GM12873 (cell line): Measurements from ENCODE around the gene PHKA2.

Experiments
- TF ChIP-seq, protein P1 (sequence below): IDR thresholded peaks from 2 replicates; pipeline ENCODE4 v1.5.1; 2012; ENCODE audit warnings: low read depth, mild to moderate bottlenecking, moderate library complexity, low read length, control low read depth; ENCODE audit not compliant: insufficient read depth; ENCODE audit errors: missing control alignments

The PHKA2 gene

DNA sequence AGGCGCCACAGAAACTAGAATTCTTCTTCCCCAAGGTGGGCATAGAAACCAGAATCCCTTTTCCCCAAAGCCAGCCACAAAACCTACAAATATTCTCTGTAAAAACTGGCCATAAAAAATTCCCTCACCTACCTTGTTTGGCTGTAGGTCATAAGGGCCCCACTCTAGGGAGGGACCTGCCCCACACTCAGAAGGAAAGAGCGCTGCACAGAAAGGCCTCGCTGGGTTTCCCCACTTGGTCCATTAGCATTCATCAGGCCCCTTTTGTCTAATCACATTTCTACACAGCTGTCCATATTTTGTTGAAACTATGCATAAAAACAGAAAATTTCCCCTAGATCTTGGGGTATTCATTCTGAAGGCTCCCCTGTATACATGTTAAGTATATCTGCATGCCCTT lies 54.1 kb downstream of the PHKA2 start:
- TF ChIP-seq, protein P1, sequence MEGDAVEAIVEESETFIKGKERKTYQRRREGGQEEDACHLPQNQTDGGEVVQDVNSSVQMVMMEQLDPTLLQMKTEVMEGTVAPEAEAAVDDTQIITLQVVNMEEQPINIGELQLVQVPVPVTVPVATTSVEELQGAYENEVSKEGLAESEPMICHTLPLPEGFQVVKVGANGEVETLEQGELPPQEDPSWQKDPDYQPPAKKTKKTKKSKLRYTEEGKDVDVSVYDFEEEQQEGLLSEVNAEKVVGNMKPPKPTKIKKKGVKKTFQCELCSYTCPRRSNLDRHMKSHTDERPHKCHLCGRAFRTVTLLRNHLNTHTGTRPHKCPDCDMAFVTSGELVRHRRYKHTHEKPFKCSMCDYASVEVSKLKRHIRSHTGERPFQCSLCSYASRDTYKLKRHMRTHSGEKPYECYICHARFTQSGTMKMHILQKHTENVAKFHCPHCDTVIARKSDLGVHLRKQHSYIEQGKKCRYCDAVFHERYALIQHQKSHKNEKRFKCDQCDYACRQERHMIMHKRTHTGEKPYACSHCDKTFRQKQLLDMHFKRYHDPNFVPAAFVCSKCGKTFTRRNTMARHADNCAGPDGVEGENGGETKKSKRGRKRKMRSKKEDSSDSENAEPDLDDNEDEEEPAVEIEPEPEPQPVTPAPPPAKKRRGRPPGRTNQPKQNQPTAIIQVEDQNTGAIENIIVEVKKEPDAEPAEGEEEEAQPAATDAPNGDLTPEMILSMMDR: no peak

DNA sequence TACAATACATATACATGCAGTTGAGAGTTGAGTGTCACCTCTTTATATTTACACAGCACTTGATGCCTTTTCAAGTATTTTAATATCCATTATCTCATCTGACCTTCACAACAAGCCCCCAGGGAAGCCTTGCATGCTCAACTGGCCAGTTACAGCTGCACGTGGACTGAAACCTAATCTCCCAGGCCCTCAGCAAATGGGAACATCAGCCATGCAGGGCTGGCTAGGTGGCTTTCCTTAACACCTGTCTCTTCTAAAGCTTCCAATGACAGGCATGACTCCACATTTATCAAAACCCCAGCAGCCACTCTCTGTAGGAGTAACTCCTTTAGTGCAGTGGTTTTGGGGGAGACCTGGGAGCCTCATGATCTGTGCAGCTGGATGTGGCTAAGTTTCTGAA lies 56.4 kb downstream of the PHKA2 start:
- TF ChIP-seq, protein P1: no peak

DNA sequence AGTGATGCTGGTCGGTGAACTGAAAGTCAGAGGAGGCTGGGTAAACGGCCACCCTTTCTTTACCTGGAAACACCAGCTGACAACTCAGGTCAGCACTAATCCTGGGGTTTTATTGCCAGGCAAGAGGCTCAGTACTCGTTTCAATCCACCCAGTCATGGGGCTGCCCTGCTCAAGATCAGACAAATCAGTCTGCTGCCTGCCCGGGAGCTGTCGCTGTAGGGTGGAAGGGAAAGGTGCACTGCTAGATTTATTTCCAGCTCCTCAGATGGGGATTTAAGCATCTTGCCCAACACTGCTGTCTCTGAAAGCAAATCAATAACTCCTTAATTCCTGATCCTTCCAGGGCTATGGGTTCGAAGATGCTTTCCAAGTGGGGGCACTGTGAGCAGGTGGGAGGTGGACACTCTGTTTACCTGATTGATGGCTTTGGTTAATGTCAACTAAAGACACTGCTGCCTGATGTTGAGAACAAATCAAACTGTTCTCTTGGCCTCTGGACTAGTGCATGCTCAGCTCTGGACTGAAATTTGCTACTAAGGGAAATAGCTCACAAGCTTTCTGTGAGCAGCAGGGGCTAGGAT lies 59.3 kb downstream of the PHKA2 start:
- TF ChIP-seq, protein P1: no peak

DNA sequence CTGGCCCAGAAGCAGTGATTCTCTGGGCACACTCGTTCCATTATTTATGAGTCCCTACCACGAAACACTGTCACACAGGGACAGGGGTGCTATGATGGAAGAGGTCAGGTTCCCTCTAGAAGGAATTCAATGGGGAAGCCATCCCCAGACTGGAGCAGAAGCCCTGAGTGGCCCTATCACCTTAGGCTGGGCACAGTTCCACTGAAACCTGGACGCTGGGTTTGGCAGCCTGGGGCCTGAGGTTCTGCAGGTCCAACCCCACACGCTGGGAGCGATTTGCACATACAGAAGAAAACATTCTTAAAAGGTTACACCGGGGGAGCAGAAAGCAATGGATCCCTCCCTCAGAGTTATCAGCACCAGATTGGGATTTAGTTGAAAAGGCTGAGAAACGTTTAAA lies 63.3 kb downstream of the PHKA2 start:
- TF ChIP-seq, protein P1: no peak

DNA sequence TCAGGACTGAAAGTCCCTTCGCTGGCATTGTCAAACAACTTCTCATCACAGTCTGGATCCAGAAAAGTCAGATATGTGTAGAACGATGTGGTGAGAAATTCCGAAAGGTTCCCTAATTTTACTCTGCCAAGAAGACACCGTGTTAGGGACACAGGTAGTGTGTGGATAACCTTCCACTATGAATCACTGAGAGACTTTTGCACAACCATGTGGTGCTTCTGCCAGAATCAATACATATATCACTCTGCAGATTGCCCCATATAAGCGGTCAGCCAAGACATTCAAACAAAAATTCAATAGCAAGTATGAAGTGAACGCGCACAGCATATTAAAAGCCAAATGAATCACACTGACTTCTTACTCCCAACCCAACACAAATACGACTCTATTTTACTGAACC lies 63.8 kb downstream of the PHKA2 start:
- TF ChIP-seq, protein P1: no peak

DNA sequence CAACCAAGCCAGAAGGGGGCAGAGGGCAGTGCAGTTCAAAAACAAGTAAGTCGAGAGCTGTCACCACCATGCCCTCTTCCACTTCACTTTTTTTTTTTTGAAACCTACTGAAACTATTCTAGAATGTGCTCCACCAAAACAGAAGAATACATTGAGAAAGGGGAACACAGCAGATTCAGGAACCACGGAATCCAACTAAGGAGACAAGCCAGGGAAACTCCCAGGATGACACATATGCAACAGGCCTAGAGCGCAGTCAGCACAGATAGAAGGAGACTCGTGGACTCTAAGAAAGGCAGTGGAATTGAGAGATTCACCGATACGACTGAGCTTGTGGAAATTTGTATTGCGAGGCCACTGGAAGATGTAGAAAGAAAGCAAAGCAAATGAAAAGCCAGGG lies 66.1 kb downstream of the PHKA2 start:
- TF ChIP-seq, protein P1: no peak

DNA sequence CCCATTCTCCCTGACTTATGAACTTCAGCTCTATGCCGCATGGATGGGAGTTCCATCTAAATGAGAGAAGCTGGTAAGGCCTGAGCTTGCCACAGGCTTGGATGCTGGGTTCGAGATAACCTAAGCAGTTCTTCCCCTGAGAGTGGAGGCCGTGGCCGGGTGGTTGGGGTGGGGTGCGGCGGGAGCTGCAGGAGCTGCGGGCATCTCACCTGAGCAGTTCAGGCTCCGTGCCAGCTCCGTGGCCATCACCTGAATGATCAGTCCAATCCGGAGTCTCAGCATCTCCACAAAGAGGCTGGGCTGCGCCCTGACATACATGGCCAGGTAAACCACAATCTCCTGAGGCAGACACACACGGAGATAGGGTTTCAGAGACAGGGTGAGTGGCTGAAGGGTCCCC lies 77.6 kb downstream of the PHKA2 start:
- TF ChIP-seq, protein P1: no peak
